Calu3 (cell line): ENCODE measurements around the gene TMEM165. TPM values are rescaled to one million over a fixed set of nuclear protein-coding genes. Genes with fewer than 3 reads are reported as not detected.

Experiments
- BruUV-seq: library from RNA; stranded (reverse); fragments of 400-500 nt; replicated peaks from 2 replicates; lab custom pipeline; 2021; lab: Mats Ljungman, UMichigan
- CTCF ChIA-PET: fragments of 300-600 bp; sonication (Branson Sonifier 250); formaldehyde crosslinking; loops from one replicate; lab custom pipeline; 2022; ENCODE audit warnings: antibody characterized with exemption; lab: Charles Lee
- DNase-seq: peaks from one replicate; pipeline ENCODE4 v3.0.0; 2022
- H3K27ac Mint-ChIP-seq: one replicate; pipeline ENCODE4 v1.8.0; 2022; ENCODE audit warnings: mixed read lengths; ENCODE audit not compliant: unreplicated experiment
- H3K27me3 Mint-ChIP-seq: one replicate; pipeline ENCODE4 v1.8.0; 2022; ENCODE audit warnings: mixed read lengths; ENCODE audit not compliant: unreplicated experiment
- H3K36me3 Mint-ChIP-seq: one replicate; pipeline ENCODE4 v1.8.0; 2022; ENCODE audit warnings: mild to moderate bottlenecking, moderate library complexity, mixed read lengths; ENCODE audit not compliant: insufficient read depth, unreplicated experiment
- H3K4me1 Mint-ChIP-seq: one replicate; pipeline ENCODE4 v1.8.0; 2022; ENCODE audit warnings: mild to moderate bottlenecking, low read depth, mixed read lengths; ENCODE audit not compliant: unreplicated experiment
- H3K4me3 Mint-ChIP-seq: one replicate; pipeline ENCODE4 v1.8.0; 2022; ENCODE audit warnings: mild to moderate bottlenecking, low read depth, moderate library complexity, mixed read lengths; ENCODE audit not compliant: unreplicated experiment
- H3K9me3 Mint-ChIP-seq: one replicate; pipeline ENCODE4 v1.8.0; 2022; ENCODE audit warnings: low read depth, mixed read lengths; ENCODE audit not compliant: unreplicated experiment
- CTCF ChIP-seq: fragments of 200-600 bp; IDR thresholded peaks from one replicate; pipeline ENCODE4 v1.8.0; 2022; ENCODE audit warnings: antibody characterized with exemption; ENCODE audit not compliant: unreplicated experiment
- intact Hi-C: fragments of 100-400 bp; cut with micrococcal nuclease; formaldehyde crosslinking; loops from one replicate; pipeline ENCODE4 v1.10.0; 2022; ENCODE audit not compliant: unreplicated experiment
- total RNA-seq: library from RNA; stranded (reverse); gene quantifications from 2 replicates; pipeline ENCODE4 v1.2.3, GENCODE V29; 2022

Gene TMEM165
- total RNA-seq, 1 experiment from 2014 or later, result 96.6 TPM

DNA sequence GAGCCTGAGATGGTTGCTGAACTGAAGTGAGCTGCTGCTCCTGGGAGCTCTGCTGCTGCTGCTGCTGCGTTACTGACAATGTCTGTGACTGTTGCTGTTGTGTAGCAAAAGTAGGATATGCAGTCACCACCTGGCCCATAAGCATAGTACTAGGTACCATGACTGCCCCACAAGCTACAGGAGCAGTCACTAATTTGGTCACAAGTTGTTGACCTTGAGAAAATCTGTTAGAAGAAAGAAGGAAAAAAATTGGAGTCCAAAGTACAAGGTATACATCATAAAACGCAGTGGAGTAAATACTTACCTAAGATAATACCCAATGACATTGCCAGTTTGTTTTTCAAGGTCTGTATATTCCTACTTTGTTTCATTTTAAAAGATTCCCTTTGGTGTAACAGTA is 42.6 kb downstream of the TMEM165 start:
- intact Hi-C loops, result no loop called here
- BruUV-seq, result no TSS peak
- Mint-ChIP-seq H3K36me3 (peaks cover 16% of the 10 kb centered on the region), H3K4me1 (peaks cover 12% of the 10 kb centered on the region), H3K27me3 (no peaks in the 10 kb centered on the region), H3K27ac (no peak overlapping the region), H3K4me3 (no peak overlapping the region), H3K9me3 (no peaks in the 10 kb centered on the region)
- CTCF ChIA-PET, result interaction anchor here (0.9 kb wide), 1 partner anchor 467 kb away, joined by 3 read pairs; no protein-coding TSS in a partner anchor
- no peak for DNase-seq
- no peak for TF ChIP-seq CTCF

- Mint-ChIP-seq H3K9me3 (no peaks in the 10 kb centered on the region), H3K27me3 (no peaks in the 10 kb centered on the region), H3K27ac (no peak overlapping the region), H3K36me3 (peaks cover 14% of the 10 kb centered on the region), H3K4me1 (peaks cover 12% of the 10 kb centered on the region), H3K4me3 (no peak overlapping the region)
- no TSS peak for BruUV-seq
- intact Hi-C loops, result no loop called here
- CTCF ChIA-PET, result no interaction called here
- no peak for TF ChIP-seq CTCF
- no peak for DNase-seq
These were observed 43.3 kb downstream of the TMEM165 start for GRCh38 chr4:55439023-55439422.

DNA sequence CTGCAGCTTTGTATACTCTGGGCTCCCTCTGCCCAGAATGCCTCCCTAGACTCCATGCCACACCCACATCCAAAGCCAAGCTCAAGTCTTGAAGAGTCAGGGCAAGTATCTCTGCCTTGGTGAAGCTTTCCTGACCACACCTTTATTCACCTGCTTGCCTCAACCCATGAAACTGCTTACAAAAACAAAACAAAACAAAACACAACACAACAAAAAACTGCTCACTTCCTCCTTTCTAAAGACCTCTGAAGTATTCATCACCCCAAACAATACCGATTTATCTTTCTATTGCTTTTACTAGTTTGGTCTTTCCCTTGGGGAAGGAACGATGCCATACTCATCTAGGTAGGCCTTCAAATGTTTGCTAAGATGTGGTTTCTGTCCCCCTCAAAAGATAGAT is 45.0 kb downstream of the TMEM165 start:
- no peak overlapping the region for H3K27ac Mint-ChIP-seq

GRCh38 chr4:55442541-55442940 is 46.8 kb downstream of the TMEM165 start:
- Mint-ChIP-seq H3K36me3 (peaks cover 3% of the 10 kb centered on the region), H3K4me1 (peaks cover 12% of the 10 kb centered on the region), H3K27ac (no peak overlapping the region), H3K9me3 (no peaks in the 10 kb centered on the region), H3K27me3 (no peaks in the 10 kb centered on the region), H3K4me3 (no peak overlapping the region)
- TF ChIP-seq CTCF, result no peak
- CTCF ChIA-PET, result no interaction called here
- no TSS peak for BruUV-seq
- intact Hi-C loops, result loop anchor here (5.0 kb wide), 1 partner anchor 110 kb away; no protein-coding TSS in a partner anchor
- DNase-seq, result no peak

More for the DNA sequence above, 45.0 kb downstream of the TMEM165 start:
- DNase-seq, result no peak
- Mint-ChIP-seq H3K4me1 (peaks cover 12% of the 10 kb centered on the region), H3K9me3 (no peaks in the 10 kb centered on the region), H3K27me3 (no peaks in the 10 kb centered on the region), H3K4me3 (no peak overlapping the region), H3K36me3 (peaks cover 3% of the 10 kb centered on the region)
- intact Hi-C loops, result loop anchor here (5.0 kb wide), 1 partner anchor 112 kb away; no protein-coding TSS in a partner anchor
- no peak for TF ChIP-seq CTCF
- CTCF ChIA-PET, result no interaction called here
- no TSS peak for BruUV-seq
